Tibial nerve (tissue), 4 donors: ENCODE data around the gene RALB.

Experiments used
- EP300 ChIP-seq, 2 donors: sonication (generic); formaldehyde crosslinking; IDR thresholded peaks; one replicate each; pipeline ENCODE4 v1.6.1; 2017; ENCODE audit warnings: antibody characterized with exemption in 2 of 2, mild to moderate bottlenecking in 1 of 2
- POLR2A ChIP-seq, 2 donors: fragments of 450-650 bp; IDR thresholded peaks; one replicate each; pipeline ENCODE4 v1.6.1; 2017; ENCODE audit warnings: antibody characterized with exemption in 2 of 2, mild to moderate bottlenecking in 2 of 2, moderate library complexity in 2 of 2
- TF ChIP-seq, protein P1 (sequence below), 5 experiments: fragments of 200-600 bp in 3 of 5; fragments of 450-650 bp in 2 of 5; sonication (generic) in 3 of 5; IDR thresholded peaks; one replicate each; pipeline ENCODE4 v1.5.1; 2016 to 2019; ENCODE audit warnings: antibody characterized with exemption in 5 of 5, mild to moderate bottlenecking in 3 of 5, moderate library complexity in 2 of 5

GRCh38 chr2:120301284-120301683 is 48.6 kb downstream of the RALB start:
- TF ChIP-seq, protein P1, sequence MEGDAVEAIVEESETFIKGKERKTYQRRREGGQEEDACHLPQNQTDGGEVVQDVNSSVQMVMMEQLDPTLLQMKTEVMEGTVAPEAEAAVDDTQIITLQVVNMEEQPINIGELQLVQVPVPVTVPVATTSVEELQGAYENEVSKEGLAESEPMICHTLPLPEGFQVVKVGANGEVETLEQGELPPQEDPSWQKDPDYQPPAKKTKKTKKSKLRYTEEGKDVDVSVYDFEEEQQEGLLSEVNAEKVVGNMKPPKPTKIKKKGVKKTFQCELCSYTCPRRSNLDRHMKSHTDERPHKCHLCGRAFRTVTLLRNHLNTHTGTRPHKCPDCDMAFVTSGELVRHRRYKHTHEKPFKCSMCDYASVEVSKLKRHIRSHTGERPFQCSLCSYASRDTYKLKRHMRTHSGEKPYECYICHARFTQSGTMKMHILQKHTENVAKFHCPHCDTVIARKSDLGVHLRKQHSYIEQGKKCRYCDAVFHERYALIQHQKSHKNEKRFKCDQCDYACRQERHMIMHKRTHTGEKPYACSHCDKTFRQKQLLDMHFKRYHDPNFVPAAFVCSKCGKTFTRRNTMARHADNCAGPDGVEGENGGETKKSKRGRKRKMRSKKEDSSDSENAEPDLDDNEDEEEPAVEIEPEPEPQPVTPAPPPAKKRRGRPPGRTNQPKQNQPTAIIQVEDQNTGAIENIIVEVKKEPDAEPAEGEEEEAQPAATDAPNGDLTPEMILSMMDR (IDR thresholded peaks at IDR 0.05): no peak
- TF ChIP-seq POLR2A (IDR thresholded peaks at IDR 0.05) (no peak), EP300 (IDR thresholded peaks at IDR 0.05) (no peak)
